GM13976 (cell line): ENCODE data around the gene PTPN6.

ENCODE experiments used
- DNase-seq: peaks from one replicate; pipeline ENCODE4 v3.0.0; 2012; ENCODE audit warnings: low spot score
- CTCF ChIP-seq: IDR thresholded peaks from 2 replicates; pipeline ENCODE4 v1.5.1; 2012; ENCODE audit warnings: borderline replicate concordance, mild to moderate bottlenecking; ENCODE audit not compliant: insufficient read depth; ENCODE audit errors: extremely low read depth, missing control alignments, control extremely low read depth
- in situ Hi-C: fragments of 300-500 bp; cut with MboI; formaldehyde crosslinking; loops from one replicate; pipeline ENCODE4 v1.12.0; 2022; ENCODE audit warnings: low sequenced_read_pairs, mixed read lengths, inconsistent platforms; ENCODE audit not compliant: unreplicated experiment

The PTPN6 gene

GRCh38 chr12:7004287-7004803 is 53.2 kb downstream of the PTPN6 start:
- no peak for TF ChIP-seq CTCF
- no peak for DNase-seq
- in situ Hi-C loops, result no loop called here

- no peak for DNase-seq
- in situ Hi-C loops, result no loop called here
- TF ChIP-seq CTCF, result no peak
Observed at GRCh38 chr12:7004840-7005239, 53.7 kb downstream of the PTPN6 start.

GRCh38 chr12:7005311-7005710 is 54.2 kb downstream of the PTPN6 start:
- in situ Hi-C loops, result no loop called here
- DNase-seq, result no peak
- TF ChIP-seq CTCF, result no peak

GRCh38 chr12:7006639-7007038 is 55.5 kb downstream of the PTPN6 start:
- DNase-seq, result no peak
- in situ Hi-C loops, result no loop called here
- no peak for TF ChIP-seq CTCF

GRCh38 chr12:7008864-7009263 is 57.7 kb downstream of the PTPN6 start:
- in situ Hi-C loops, result no loop called here

GRCh38 chr12:7009512-7009911 is 58.4 kb downstream of the PTPN6 start:
- no peak for TF ChIP-seq CTCF
- in situ Hi-C loops, result no loop called here
- no peak for DNase-seq

More at GRCh38 chr12:7008864-7009263, 57.7 kb downstream of the PTPN6 start:
- DNase-seq, result no peak
- no peak for TF ChIP-seq CTCF
